Skeletal muscle cell (primary cell): Measurements from ENCODE around the gene WWOX.

Experiments used
- DNase-seq: peaks from one replicate; pipeline ENCODE4 v3.0.0-alpha.2; 2010; ENCODE audit warnings: low read depth
- H3K4me3 ChIP-seq: 2 replicates; pipeline ENCODE4 v1.5.1; 2011; ENCODE audit warnings: low read depth, mild to moderate bottlenecking, control low read depth, low read length, moderate library complexity

The WWOX gene

DNA sequence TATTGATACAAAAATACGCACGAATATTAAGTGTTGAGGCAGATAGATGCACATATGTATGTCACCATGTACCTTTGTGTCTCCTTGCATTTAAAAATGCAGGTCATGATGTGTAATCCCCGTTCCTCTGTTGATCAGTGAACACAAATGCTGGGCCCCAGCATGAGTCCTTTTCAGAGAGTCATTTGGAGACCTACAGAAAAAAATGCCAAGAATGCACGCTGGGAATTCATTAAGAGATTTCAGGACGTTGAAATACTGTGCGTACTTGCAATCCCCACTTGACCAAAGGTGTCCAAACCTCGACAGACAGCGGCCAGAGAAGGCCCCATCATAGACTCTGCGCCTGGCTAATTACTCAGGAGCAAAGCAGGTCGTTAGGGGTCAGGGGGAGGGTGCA lies 1005.1 kb downstream of the WWOX start:
- no peak overlapping the region for H3K4me3 ChIP-seq
- DNase-seq = no peak

DNA sequence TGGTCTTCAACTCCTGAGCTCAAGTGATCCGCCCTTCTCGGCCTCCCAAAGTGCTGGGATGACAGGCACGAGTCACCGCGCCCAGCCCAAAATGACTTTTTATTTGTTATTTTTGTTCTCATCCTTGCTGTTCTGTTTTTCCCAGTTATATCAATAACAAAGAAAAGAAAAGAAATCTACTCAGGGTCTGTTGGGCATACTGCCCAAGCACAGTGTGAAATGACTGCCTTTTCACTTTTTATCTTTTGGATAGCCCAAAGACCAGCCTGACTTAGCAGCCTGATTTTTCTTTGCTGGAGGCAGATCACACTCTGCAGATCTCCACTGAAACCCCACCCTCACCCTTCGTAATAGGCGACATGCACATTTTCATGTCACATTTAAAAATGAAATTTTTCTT lies 1007.8 kb downstream of the WWOX start:
- H3K4me3 ChIP-seq = no peak overlapping the region
- no peak for DNase-seq

DNA sequence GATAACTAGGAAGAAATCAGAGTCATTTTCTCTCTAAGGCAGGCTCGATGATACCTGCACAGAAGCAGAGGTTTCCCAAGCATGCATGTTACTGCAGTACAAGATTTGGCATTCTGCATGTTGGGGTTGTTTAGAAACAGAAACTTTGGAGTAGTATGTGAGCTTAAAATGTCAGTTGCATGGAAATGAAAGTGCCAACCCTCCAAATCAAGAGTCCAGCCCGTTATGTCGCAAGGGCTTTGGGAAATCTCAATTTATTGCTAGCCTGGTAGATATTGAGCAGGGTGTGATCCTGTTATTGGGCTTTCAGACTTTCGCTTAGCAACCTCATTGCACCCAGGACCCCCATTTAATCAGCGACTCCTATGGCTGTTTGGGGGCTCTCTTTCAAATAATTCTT lies 1010.3 kb downstream of the WWOX start:
- no peak overlapping the region for H3K4me3 ChIP-seq
- no peak for DNase-seq

DNA sequence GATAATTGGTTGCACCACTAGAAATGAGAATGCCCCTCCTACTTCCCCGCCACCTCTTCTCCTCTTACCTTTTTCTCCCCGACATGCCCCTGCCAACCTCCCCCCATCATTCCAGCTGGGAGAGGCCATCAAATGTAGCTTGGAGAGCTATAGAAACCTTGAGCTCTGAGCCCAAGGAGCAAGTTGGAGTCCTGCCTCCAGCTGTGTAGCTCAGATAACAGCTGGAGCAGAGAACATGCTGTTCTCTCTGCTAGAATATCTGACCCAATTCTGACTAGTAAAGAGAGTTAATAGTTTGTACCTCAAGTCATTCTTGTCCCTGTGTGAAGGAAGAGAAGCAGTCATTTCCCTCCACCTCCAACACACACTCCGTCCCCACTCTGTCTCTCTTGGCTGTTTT lies 1010.8 kb downstream of the WWOX start:
- no peak for DNase-seq
- H3K4me3 ChIP-seq = no peak overlapping the region

DNA sequence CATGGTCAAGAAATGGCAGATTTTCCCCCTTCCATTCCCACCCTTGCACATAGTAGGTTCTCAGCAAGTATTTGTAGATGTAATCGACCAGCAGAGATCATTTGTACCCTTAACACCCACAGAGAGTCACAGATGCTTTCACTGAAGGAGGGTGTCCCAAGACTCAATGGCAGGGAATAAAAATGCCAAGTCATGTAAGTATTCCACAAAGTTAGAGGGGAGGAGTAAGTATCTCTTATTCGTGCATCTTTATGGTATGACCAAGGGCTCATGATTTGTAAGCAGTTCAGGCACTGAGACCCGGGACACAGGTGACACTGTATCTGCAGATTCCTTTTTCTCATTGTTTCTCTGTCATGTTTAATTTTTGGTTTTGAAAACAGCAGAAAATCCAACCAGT lies 1011.5 kb downstream of the WWOX start:
- no peak overlapping the region for H3K4me3 ChIP-seq
- no peak for DNase-seq

DNA sequence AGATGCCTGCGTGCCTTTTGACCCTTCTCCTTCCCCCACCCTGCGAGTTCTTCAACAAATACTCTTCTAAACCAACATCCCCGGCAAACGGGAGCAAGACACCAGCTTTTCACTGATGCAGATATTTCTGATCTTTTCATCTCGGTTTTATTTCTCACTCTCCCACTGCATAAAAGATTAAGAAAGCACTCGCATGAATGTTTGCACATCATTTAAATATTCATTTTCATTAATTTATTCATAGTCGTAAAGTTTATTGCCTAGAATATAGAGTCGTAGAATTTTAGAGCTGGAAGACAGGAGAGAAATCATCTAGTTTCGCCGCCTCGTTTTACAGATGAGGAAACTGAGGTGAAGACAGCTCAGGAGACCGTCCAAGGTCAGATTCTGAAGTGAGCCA lies 1013.0 kb downstream of the WWOX start:
- no peak for DNase-seq
- no peak overlapping the region for H3K4me3 ChIP-seq

DNA sequence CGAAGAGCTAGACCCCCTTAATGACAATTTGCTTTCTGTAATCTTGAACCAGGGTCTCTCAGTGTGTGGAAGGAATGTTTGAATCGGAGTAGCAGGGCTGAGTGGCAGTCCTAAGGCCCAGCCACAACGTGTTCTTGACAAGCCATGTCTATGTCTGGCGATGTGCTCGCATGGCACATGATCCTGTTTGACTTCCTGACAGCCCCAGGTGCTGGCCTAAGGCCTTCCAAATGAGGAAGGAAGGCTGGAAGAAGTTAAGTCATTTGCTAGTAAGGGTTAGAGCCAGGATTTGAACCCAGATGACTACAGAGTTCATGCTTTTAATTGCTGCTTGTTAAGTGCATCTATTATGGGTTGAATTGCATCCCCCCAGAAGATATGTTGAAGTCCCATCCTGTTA lies 1014.4 kb downstream of the WWOX start:
- H3K4me3 ChIP-seq = no peak overlapping the region
- DNase-seq = no peak

DNA sequence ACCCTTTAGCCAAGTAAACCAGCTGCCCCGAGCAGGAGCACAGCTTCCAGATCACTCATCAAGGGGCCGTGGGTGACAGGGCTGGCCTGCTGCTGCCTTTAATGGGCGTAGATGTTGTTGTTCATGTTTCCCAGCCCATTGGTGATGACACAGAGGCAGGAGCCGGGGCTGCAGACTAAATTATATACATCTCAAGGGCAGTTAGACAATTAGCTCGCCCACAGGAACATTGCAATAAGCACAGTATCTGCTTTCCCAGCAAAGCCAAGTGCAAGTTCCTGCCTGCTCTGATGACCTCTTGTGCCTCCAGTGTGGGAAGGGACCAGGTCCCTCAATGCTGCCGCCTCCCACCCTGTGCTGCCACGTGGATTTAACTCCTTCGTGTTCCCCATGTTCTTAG lies 1015.3 kb downstream of the WWOX start:
- H3K4me3 ChIP-seq = no peak overlapping the region

DNA sequence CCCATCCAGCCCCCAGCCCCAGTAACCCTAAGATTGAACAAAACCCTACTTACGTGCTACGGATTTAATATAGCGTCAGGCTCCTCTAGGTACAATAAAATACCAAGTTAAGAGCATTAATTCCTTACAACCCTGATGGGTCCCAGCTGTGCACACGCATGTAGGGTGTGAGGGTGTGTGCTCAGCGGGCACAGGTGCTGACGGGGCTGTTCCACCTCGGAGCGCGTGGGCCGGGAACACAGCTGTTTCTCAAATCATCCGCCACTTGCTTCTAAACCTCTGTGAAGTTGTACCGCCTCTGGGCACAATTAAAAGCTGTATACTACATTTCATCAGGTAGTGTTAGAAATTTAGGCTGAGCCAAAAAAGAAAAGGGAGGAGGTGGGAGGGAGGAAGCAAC lies 1022.5 kb downstream of the WWOX start:
- H3K4me3 ChIP-seq = no peak overlapping the region
- no peak for DNase-seq

More for the DNA sequence above, 1015.3 kb downstream of the WWOX start:
- no peak for DNase-seq

DNA sequence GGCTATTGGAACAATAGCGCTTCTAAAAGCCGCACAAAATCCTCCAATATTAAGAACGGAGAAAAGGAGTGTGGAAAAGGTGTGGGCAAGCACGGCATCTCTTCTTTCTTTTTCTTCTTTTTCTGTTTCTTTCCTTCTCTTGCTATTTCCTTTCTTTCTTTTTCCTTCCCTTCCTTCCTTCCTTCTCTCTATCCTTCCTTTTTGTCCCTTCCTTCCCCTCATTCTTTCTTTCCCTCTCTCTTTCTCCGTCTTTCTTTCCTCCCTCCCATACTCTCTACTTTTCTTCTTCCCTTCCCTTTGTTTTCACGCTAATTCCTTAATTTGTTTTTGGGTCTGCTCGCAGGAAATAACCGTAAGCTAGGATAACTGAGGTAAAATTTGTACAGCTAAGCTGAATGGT lies 1022.9 kb downstream of the WWOX start:
- H3K4me3 ChIP-seq = no peak overlapping the region
- DNase-seq = no peak

DNA sequence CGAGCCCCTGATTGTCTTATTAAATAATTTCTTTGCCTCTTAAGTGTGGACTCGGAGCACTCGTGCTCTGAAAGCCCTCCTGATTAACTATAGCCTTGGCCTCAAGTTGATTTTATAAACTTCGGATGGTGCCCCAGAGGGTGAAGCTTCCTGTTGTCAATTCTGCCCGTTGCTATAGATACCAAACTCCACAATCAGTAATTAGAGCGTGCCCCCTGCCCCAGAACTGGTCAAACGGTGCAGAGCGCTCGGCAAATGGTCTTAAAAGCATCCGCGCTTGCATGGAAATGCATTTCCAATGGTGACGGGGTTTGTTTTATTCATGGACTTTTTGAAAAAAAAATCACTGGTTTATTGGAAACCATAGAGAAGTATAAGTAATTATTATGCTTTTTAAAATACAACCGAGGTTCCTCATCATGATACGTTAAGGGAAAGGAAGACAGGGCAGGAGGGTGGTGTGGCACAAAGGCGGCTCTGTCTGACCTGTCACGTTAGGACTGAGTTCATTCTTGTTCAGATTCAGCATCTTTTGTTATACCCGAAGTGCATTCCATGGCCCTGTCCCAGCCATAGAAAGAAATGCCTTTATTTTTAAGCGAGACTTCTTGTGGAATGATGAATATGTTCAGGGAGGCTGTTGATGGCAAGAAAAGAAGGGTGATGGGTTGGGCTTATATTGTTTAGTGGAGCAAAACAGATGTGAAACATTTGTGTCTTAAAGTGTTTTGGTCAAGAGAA lies 1024.7 kb downstream of the WWOX start:
- DNase-seq = no peak
- H3K4me3 ChIP-seq = no peak overlapping the region

DNA sequence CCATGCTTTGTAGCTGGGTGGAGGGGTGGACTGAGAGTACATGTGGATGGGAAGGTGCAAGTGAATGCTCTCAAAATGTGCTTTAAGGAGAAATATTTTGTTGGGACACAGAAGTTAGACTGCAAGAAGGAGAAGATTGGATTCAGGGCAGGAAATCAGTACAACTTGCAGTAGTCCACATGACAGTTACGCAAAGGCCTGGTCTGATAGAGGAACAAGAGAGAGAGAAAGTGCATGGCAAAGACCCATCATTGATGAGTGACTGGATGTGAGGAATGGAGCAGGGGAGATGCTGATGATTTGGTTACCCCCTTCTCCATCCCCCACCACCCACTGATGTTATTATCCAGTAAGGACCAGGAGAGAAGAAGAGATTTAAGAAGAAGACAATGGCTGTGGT lies 1028.3 kb downstream of the WWOX start:
- no peak for DNase-seq
- H3K4me3 ChIP-seq = no peak overlapping the region

DNA sequence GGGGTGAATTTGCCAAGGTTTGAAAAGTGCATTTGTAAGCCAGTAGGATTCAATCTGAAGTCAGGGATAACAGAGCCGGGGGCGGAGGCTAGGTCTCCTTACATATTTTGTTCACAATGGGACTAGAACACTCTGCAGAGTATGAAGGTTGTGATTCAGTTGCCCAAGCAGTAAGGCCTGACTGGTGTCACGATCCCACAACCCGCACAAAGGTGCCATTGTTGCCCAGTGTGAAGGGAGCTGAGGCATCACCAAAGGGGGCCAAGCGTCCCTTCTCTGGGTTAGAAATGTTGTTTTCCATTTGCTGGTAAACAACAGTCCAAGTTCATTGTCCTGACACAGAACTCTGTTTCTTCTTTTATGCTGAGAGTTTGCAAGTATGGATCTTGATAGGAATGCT lies 1029.3 kb downstream of the WWOX start:
- H3K4me3 ChIP-seq = no peak overlapping the region
- DNase-seq = no peak

DNA sequence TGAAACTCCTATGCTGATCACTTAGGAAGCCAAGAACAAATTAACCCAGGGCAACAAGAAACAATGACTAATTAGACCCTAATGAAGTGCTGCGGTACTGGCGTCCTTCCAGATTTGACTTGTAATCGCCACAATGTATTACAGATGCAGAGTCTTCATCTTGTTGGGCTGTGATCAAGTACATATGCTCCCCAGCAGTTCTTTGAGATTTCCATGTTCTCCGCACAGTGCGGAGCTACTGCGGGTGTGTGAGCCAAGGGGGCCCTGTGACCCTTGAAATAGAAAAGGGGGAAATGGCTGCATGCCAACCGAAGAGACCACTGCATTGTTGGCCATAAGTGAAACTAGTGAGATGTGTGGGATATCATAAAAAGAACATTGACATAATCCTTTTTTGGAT lies 1031.2 kb downstream of the WWOX start:
- DNase-seq = no peak
- no peak overlapping the region for H3K4me3 ChIP-seq

DNA sequence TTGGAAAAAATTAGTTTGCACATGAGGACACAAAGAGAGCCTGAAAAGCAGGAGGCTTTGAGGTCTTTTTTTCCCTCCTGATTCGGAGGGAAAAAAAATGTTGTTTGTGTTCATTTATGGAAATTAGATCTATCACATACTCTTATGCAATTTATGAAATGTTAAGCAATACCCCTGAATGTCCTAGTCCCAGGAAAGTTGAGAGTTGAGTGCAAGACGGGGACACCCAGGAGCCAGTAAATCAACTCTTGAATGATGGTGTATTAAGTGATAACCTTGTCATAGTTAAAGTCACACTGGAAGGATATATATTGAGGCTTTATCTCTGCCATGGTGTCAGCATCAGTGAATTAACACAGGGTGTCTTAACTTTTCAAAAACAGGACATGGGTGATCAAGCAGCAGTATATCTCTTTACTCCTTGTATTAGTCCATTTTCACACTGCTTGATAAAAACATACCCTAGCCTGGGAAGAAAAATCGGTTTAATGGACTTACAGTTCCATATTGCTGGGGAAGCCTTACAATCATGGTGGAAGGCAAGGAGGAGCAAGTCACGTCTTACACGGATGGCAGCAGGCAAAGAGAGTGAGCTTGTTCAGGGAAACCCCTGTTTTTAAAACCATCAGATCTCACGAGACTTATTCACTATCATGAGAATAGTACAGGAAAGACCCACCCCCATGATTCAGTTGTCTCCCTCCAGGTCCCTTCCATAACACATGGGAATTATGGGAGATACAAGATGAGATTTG lies 1032.0 kb downstream of the WWOX start:
- no peak for DNase-seq
- no peak overlapping the region for H3K4me3 ChIP-seq

DNA sequence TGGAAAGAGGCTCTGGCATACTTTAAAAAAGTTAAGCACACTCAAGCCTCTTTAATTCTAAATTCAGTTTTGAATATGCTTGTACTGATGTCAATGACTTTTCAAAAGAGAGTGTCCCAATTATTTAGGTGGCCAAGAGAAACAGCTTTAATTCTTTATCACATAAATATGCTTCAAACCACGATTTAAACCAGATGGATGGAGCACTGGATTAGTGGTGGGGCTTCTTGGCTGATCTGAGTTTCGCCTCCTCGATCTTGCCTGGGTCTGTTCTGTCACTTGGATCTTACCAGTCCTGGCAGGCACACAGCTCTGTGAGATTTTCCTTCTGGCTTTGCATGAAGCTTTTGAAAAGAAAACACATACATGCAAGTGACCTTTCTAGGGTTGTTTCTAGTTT lies 1033.2 kb downstream of the WWOX start:
- DNase-seq = no peak

DNA sequence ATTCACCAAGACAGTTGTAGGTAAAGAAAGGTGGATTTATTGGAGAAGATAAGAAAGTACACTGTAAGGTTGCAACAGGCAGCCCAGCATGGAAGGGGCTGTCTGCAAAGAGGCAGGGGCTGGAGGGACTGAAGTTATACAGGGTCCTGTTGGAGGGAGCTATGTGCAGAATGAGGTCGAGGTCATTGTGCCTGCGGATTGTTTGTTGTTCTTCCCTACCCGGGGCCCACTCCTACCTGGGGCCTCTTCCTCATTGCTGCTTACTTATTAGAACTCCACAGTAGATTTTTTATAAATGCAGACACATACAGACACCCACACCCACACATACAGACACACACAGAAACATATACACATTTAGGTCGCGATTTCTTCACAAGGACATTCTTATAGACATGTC lies 1034.8 kb downstream of the WWOX start:
- DNase-seq = no peak
- H3K4me3 ChIP-seq = no peak overlapping the region

More for the DNA sequence above, 1033.2 kb downstream of the WWOX start:
- no peak overlapping the region for H3K4me3 ChIP-seq

DNA sequence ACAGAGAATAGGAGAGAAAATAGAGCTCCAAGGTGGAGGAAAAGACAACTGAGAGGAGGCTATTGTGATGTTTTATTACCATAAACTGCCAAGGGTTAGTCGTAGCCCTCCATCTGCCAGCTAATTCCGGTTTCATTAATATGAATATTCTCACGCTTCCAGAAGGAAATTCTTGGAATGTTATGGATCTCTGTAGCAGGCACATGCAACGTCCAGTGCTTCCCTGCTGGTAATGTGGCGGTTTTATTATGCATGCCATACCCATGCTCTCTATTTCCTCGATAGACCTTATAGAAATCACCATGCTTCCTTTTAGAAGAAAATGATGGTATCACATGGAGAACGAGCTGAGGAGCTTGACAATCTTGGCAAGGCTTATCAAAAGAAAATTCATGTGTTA lies 1037.5 kb downstream of the WWOX start:
- H3K4me3 ChIP-seq = no peak overlapping the region
- no peak for DNase-seq

DNA sequence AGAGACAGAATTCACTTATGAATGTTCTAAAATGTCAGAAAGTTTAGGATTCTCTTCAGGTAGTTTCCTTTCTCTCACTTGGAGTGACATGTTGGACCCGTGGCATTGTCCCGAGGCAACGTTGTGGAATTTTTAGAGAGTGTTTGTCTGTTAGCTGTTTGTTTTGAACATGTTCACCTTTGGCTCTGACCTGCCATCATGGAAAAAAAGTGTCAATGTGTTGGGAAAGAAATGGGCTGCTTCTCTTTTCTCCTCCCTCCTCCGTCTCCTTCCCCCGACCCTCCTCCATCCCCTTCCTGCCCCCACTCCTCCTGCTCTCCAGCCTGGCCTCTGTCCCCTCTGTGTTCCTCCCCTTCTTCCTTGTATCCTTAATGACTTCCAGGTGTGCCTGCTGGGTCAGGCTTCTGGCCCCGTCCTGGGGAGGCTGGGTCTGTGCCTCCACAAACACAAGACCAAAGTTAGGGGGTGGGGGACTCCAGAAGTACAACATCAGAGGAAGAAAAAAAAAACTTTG lies 1038.0 kb downstream of the WWOX start:
- no peak overlapping the region for H3K4me3 ChIP-seq
- no peak for DNase-seq

DNA sequence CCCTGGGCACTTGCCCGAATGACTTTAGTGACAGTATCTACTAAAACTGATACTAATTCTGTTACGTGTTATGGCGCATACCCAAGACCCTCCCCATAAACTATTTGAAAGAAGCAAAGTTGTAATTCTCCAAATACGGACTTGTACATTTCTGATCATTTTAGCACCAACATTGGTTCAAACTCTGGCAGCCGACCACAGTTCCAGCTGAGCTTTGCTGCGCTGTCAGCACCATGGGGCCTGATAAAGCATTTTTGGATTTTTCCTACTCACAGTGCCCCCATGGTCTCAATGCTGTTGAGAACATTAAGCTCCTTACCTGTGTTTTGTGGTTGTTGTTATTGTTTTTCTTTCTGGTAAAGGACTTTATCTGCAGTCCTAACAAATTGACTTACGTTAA lies 1040.3 kb downstream of the WWOX start:
- no peak overlapping the region for H3K4me3 ChIP-seq
- no peak for DNase-seq

DNA sequence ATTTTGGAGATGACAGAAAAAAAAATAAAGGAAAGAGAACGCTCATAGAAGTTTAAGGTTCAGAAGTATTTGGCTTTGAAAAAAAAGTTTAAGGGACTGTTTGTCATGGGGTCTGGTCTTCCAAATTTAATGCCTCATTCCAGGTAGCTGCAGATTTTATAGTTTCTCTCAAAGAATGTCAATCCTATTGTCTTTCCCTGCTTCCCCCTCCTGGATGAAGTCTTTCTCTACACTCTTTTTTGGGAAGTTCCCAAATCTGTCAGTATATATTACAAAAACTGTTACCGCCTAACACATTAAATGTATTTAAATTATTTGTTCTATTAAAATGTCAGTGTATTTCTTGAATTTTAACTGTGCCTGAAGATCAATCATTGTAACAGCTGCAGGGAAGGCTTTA lies 1043.6 kb downstream of the WWOX start:
- no peak overlapping the region for H3K4me3 ChIP-seq
- no peak for DNase-seq
